ENCODE measurements around the gene THOC3.
"Not testable (repeated sequence)": the region's sequence is repeated elsewhere in the genome, so short reads cannot be mapped to it uniquely, and the experiment has no call there.

DNA sequence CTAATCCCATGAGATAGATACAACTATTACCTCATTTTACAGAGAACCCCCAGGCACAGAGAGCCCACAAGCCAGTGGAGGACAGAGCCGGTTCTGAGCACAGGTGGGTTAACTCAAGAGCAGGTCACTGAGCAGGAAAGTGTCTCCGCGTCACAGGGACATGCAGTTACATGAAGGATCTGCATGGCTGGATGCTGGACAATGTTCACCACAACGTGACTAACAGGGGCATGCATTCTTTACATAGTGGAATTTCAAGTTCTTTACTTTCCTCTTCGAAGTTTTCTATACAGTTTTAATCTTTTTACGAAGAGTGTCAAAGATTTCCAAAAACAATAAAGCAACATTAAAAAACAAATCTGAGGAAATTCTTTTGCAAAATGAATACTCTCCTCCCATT, 7.9 kb downstream of the THOC3 start:
- TF ChIP-seq CTCF (IDR thresholded peaks at IDR 0.05); EZH2 (IDR thresholded peaks at IDR 0.05; ENCODE audit: borderline replicate concordance, insufficient read depth, low read depth, low read length, poor library complexity, severe bottlenecking): not testable (repeated sequence)

All from B cell (primary cell).